Dermis microvascular lymphatic vessel endothelial cell (primary cell): ENCODE measurements around the gene DCST2. TPM values are rescaled to one million over a fixed set of nuclear protein-coding genes. Genes with fewer than 3 reads are reported as not detected.

Experiments
- DNase-seq, 2 donors: peaks; one replicate each; pipeline versions ENCODE4 v3.0.0 to v3.0.0-alpha.2; 2010; ENCODE audit warnings: low read depth in 2 of 2
- total RNA-seq: library from RNA; depleted of rRNA; stranded (reverse); fragments of >200 nt; gene quantifications from 2 replicates; pipeline ENCODE4 v1.2.1, GENCODE V29; 2014

Gene DCST2
- total RNA-seq, 1 donor from 2014 or later: under 0.01 TPM

DNA sequence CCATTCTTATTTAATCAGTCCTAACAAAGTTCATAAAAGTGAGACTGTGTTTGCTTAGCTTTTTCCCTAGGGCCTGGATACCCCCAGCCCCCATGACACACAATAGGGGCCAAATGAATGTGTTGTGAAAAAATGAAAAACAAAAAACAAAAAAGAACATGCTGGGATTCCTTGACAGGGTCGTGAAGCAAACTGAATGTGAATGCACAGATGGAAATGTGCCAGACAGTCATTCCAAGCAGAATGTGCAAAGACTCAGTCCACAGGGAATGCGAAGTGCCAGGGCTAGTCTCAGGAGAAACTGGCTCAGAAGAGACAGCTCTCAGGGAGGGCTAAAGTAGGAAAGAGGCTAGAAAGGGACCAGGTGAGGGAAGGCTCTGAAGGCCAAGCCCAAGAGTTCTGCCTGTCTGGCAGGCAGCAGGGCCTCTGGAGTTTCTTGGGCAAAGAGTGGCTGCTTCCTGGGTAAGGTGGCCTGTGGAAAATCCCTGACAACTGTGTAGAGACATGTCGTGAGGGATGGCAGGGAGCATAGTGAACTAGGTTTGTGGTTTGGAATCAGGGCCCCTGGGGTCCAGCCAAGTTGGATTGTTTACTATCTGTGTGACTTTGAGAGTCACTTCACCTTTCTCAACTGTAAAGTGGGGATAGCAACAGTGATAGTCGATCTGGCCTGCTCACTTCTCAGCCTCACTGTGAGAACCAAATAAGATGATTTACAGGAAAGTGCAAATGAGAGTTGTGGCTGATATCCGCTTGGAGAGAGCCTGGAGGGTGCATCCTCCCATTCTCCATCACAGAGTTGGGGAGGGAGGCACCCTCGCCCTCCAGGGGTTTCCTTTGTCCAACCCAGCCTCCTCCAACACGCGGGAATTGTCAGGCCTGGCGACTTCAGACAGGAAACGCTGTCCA is 16.3 kb upstream of the DCST2 start:
- no peak for DNase-seq

- no peak for DNase-seq
These were observed 15.1 kb upstream of the DCST2 start for GRCh38 chr1:155048449-155049334.

- DNase-seq: peak; percentile 63 to 84
These were observed 11.5 kb upstream of the DCST2 start for GRCh38 chr1:155044812-155045657.

DNA sequence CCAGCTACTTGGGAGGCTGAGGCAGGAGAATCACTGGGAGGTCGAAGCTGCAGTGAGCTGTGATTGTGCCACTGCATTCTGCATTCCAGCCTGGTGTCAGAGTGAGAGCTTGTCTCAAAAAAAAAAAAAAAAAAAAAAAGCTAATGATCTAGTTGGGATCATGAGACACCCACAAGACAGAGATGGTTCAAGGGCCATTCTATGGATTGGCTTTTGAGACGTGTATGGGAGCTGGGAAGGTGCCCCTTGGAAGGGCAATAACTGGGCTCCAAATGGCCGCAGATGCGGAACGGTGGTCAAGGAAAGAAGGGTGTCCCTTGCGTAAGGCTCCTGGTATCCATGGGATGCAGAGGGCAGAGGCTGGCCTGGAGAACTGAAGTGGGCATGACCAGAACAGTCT is 10.8 kb upstream of the DCST2 start:
- no peak for DNase-seq

DNA sequence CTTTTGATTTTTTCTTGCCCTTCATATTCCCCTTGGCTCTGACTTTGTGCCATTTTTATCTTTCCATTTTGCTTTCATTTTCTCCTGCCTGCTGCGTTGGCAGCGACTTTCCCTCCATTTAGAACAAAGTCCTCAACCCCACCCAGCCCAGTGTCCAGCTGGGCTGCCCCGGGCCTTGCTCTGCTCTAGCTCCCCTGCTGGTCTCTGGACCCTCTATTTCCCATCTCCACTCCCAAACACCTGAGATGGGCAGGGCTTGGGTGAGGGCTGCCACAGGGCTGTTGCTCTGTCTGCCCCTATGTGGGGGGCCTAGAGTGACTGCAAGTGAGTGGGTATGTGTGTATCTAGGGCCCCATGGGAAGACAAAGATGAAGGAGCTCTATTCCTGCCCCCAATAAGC is 10.2 kb upstream of the DCST2 start:
- no peak for DNase-seq

DNA sequence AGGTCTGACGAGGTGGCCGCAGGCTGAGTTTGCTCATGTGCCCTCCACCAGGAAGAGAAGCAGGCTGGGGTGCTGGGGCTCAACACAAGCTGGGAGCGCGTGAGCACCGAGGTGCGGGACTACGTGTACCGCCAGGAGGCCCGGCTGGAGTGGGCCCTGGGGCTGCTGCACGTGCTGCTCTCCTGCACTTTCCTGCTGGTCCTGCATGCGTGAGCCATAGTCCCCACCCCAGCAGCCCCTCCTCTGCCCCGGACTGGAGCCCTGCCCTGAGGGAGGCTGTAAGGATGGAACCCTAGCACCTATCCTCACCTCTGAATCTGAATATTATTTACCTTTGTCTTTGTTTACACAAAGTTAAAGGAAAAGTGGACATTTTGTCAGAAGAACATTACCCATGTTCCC is 9.7 kb upstream of the DCST2 start:
- DNase-seq: no peak

DNA sequence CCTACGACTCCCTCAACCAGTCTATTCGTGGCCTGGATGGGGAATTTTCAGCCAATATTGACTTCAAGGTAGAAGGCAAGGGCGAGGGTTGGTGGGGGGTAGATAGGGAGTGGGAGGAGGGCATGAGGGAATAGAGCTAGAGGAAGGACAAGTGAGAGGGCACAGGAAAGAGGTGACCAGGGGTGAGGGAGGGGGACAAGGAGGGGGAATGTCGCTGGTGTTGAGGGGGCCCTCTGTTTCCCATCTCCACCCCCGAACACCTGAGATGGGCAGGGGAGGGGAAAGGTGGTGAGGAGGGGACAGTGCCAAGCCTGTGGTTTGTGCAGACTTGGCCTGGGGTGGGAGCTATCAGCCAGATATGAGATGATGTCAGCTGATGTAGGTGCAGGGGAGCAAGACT is 9.2 kb upstream of the DCST2 start:
- DNase-seq: no peak

GRCh38 chr1:155040358-155041093 is 6.9 kb upstream of the DCST2 start:
- no peak for DNase-seq

- no peak for DNase-seq
These were observed 5.7 kb upstream of the DCST2 start for GRCh38 chr1:155039308-155039669.

GRCh38 chr1:155038602-155039307 is 5.2 kb upstream of the DCST2 start:
- DNase-seq: no peak

DNA sequence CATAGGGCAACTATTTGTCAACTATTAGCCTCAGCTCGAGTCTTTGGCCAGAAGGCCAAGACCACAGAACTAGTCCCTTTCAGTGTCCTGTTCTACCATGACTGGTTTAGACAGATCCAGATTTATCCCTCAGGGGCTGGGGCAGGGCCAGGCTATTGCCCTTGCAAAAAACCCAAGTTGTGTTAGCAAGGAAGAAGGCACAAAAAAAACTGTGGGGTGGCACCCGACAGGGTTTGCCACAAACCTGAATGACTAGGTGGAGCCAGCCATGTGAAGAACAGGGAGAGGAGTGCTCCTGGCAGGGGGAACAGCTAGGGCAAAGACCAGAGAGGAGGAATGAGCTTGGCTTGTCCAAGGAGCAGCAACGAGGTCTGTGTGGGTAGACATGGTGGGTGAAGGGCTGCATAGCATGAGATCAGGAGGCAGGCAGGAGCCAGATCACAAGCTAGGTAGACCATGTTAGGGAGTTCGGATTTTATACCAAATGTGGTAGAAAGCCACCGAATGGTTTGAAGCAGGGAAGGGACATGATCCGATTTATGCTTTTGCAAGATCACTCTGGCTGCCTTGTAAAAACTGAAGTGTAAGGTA is 4.4 kb upstream of the DCST2 start:
- no peak for DNase-seq

- DNase-seq: no peak
These were observed 3.5 kb upstream of the DCST2 start for GRCh38 chr1:155037043-155037442.

DNA sequence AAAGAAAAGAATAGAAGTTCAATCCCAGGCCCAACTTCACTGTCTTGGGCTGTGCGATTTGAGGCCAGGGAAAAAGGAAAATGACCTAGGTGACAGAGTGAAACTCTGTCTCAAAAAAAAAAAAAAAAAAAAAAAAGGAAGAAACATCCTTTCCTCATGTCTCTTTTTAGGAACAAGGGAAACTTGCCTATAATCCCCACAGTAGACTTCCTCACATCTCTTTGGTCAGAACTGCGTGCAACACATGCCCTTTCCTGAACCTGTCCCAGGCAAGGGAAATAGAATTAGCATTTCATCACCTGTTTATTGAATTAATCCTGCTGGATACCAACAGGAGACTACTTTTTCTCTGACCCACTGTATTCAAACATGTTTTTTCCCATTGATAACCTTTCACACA is 2.4 kb upstream of the DCST2 start:
- no peak for DNase-seq

GRCh38 chr1:155034318-155035208 is 982 bp upstream of the DCST2 start:
- no peak for DNase-seq

DNA sequence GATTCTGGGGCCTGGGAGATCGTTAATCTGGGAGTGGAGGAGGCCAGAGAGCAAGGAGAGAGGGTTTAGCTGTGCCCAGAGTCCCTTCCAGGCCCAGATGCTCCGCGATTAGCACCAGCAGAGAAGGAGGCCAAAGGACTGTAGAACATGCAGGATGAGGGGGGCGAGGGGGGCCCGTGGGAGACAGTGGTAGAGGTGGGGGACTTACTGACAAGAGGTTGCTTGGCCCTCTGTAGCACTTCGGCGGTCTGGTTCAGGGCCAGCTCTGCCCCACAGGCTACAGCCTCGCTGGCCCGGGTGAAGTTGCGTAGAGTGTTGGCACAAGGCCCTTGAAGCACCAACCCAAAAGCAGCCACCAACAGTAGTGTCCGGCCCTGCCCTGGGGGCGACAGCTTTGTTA is 695 bp downstream of the DCST2 start:
- DNase-seq: no peak

- no peak for DNase-seq
These were observed 2.7 kb downstream of the DCST2 start for GRCh38 chr1:155030899-155031298.

GRCh38 chr1:155030243-155030795 is 3.3 kb downstream of the DCST2 start:
- no peak for DNase-seq

DNA sequence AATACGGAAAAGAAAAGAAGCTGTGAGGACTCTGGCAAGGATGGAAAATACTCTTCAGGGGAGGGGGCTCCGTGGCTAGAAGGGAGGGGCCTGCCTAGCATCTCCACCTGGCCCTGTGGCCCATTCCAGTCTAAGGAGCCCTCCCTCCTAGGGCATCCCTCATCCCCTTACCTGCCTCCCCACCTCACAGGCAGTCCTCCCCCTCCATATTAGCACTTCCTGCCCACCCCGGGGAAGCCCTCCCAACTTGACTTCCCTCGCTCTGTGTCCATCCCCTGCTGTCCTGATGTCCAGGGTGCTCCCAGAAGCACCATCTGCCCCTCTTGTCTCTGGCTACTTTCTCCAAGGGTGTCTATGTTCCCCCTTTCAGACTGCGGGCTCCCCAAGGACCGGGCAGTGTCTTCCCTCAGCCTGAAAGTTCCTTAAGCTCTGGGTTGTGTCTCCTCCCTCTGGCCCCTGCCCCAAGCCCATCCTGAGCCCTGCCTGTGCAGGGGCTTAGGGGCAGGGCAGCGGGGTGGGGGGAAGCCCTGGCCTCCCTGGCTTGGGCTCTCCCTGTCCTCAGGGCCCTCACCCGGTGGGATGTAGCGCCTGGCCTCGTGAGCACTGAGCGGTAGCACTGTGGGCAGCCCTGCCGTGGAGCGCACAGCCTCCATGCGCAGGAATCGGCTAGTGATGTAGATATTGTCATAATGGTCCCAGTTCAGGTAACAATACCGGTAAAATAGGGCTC is 3.9 kb downstream of the DCST2 start:
- no peak for DNase-seq
